ENCODE results near the gene CEP170B.

Gene CEP170B

DNA sequence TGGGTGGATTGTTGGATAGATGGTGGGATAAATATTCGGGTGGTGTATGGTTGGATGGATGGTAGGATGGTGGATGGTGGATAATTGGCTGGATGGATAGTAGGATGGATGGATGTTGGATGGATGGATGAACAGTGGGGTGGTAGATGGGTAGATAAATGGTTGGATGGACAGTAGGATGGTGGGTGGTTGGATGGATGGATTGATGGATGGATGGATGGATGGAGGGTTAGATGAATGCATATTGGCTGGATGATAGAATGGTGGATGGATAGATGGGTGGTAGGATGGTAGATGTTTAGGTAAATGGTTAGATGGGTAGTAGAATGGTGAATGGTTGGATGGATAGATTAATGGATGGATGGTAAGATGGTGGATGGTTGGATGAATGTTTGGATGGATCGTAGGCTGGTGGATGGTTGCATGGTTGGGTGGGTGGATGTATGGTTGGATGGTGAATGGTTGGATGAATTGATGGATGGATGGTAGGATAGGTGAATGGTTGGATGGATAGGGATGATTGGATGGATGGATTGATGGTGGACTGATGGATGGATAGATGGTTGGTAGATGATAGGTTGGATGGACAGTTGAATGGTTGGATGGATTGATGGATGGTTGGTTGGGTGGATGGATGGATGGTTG lies 40.6 kb upstream of the CEP170B start:
- Histone ChIP-seq H3K79me2 (ENCODE audit: control insufficient read depth, low read length) (no peaks in the 10 kb centered on the region), H4K20me1 (ENCODE audit: control insufficient read depth, insufficient read depth, low read depth, low read length) (no peaks in the 10 kb centered on the region), H3K4me2 (ENCODE audit: low read length) (no peak overlapping the region), H3K27ac (ENCODE audit: low read depth, low read length) (no peak overlapping the region), H3K4me3 (ENCODE audit: low read length) (no peak overlapping the region), H3K9me2 (replicated peaks; ENCODE audit: control insufficient read depth, low read length) (no peaks in the 10 kb centered on the region), H3K27me3 (ENCODE audit: control insufficient read depth, low read length) (no peaks in the 10 kb centered on the region), H3K4me1 (ENCODE audit: control insufficient read depth, low read length) (peaks cover 6% of the 10 kb centered on the region; the same call in 1 of the 2 replicates), H3K9me3 (ENCODE audit: control insufficient read depth, insufficient read depth, low read length) (peaks cover 4% of the 10 kb centered on the region; the same call in 1 of the 2 replicates), H3F3A (ENCODE audit: control insufficient read depth, insufficient read depth) (no peaks in the 10 kb centered on the region), H3K36me3 (ENCODE audit: control insufficient read depth, low read length) (no peaks in the 10 kb centered on the region)
- TF ChIP-seq EZH2phosphoT487 (IDR thresholded peaks at IDR 0.05; ENCODE audit: borderline replicate concordance, low read length): no peak
- TF ChIP-seq, protein P1, sequence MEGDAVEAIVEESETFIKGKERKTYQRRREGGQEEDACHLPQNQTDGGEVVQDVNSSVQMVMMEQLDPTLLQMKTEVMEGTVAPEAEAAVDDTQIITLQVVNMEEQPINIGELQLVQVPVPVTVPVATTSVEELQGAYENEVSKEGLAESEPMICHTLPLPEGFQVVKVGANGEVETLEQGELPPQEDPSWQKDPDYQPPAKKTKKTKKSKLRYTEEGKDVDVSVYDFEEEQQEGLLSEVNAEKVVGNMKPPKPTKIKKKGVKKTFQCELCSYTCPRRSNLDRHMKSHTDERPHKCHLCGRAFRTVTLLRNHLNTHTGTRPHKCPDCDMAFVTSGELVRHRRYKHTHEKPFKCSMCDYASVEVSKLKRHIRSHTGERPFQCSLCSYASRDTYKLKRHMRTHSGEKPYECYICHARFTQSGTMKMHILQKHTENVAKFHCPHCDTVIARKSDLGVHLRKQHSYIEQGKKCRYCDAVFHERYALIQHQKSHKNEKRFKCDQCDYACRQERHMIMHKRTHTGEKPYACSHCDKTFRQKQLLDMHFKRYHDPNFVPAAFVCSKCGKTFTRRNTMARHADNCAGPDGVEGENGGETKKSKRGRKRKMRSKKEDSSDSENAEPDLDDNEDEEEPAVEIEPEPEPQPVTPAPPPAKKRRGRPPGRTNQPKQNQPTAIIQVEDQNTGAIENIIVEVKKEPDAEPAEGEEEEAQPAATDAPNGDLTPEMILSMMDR (IDR thresholded peaks at IDR 0.05; ENCODE audit: low read depth, low read length, poor library complexity, severe bottlenecking): no peak

DNA sequence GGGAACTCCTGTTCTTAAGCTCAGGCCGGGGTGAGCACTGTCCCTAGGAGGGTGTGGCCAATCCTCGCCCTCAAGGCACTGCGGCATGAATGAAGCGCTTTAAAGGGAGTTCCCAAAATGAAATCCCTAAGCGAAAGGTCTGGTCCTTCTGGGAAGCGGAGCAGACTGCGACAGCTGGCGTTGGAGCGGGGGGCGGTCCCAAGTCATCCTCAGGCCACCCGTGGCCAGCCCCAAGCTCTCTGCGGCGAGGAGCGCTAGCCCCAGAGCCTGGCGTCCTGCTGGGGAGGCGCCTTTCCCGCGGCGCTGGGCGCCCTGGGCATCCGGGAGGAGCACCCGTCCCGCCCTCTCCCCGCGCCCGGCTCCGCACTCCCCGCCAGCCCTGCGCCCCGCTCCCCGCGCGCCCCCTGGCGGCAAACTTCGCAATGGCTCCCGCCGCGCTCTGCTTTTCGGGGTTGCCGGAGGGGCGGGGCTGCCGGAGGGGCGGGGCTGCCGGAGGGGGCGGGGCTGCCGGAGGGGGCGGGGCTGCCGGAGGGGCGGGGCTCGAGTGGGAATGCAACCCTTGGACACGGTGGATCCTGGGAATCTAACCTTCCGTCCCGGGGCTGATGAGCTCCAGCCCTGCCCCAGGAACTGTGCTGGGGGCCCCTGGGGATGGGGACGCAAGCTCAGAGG lies 38.7 kb upstream of the CEP170B start:
- no peaks in the 10 kb centered on the region for H3K36me3 ChIP-seq (ENCODE audit: control insufficient read depth, low read length)
- H3F3A ChIP-seq (ENCODE audit: control insufficient read depth, insufficient read depth): no peaks in the 10 kb centered on the region
- peak overlapping the region; percentile 62 for H3K4me2 ChIP-seq (ENCODE audit: low read length)
- H3K4me1 ChIP-seq (ENCODE audit: control insufficient read depth, low read length): peaks cover 3% of the 10 kb centered on the region; the same call in 1 of the 2 replicates
- no peaks in the 10 kb centered on the region for H4K20me1 ChIP-seq (ENCODE audit: control insufficient read depth, insufficient read depth, low read depth, low read length)
- no peaks in the 10 kb centered on the region for H3K79me2 ChIP-seq (ENCODE audit: control insufficient read depth, low read length)
- TF ChIP-seq, protein P1 (IDR thresholded peaks at IDR 0.05; ENCODE audit: low read depth, low read length, poor library complexity, severe bottlenecking): peak; percentile 60
- no peak for TF ChIP-seq EZH2phosphoT487 (IDR thresholded peaks at IDR 0.05; ENCODE audit: borderline replicate concordance, low read length)
- H3K9me2 ChIP-seq (replicated peaks; ENCODE audit: control insufficient read depth, low read length): no peaks in the 10 kb centered on the region
- peak overlapping the region; percentile 60 for H3K4me3 ChIP-seq (ENCODE audit: low read length)
- H3K27me3 ChIP-seq (ENCODE audit: control insufficient read depth, low read length): no peaks in the 10 kb centered on the region
- peaks cover 4% of the 10 kb centered on the region; the same call in 1 of the 2 replicates for H3K9me3 ChIP-seq (ENCODE audit: control insufficient read depth, insufficient read depth, low read length)
- H3K27ac ChIP-seq (ENCODE audit: low read depth, low read length): no peak overlapping the region

DNA sequence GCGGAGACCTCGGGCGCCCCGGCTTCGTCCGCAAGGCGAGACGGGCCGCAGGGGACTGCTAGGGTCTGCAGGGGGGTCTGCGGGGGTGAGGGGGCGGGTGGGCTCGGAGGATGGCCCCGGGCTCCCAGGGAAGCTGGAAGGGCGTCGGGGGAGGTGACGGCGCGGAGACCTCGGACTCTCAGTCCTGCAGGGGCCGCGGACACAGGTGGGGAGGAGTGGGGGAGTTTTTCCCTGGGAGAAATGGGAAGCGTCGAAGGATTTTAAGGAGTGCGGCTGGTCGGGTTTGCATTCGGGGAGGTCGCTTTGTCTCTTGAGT lies 38.2 kb upstream of the CEP170B start:
- Histone ChIP-seq H3K9me2 (replicated peaks; ENCODE audit: control insufficient read depth, low read length) (no peaks in the 10 kb centered on the region), H3K4me2 (ENCODE audit: low read length) (no peak overlapping the region), H3K4me3 (ENCODE audit: low read length) (no peak overlapping the region), H3K36me3 (ENCODE audit: control insufficient read depth, low read length) (no peaks in the 10 kb centered on the region), H3K79me2 (ENCODE audit: control insufficient read depth, low read length) (no peaks in the 10 kb centered on the region), H3K27ac (ENCODE audit: low read depth, low read length) (no peak overlapping the region), H4K20me1 (ENCODE audit: control insufficient read depth, insufficient read depth, low read depth, low read length) (no peaks in the 10 kb centered on the region), H3K27me3 (ENCODE audit: control insufficient read depth, low read length) (no peaks in the 10 kb centered on the region), H3K4me1 (ENCODE audit: control insufficient read depth, low read length) (peaks cover 3% of the 10 kb centered on the region; the same call in 1 of the 2 replicates), H3K9me3 (ENCODE audit: control insufficient read depth, insufficient read depth, low read length) (peaks cover 4% of the 10 kb centered on the region; the same call in 1 of the 2 replicates), H3F3A (ENCODE audit: control insufficient read depth, insufficient read depth) (no peaks in the 10 kb centered on the region)
- TF ChIP-seq, protein P1 (IDR thresholded peaks at IDR 0.05; ENCODE audit: low read depth, low read length, poor library complexity, severe bottlenecking): no peak
- no peak for TF ChIP-seq EZH2phosphoT487 (IDR thresholded peaks at IDR 0.05; ENCODE audit: borderline replicate concordance, low read length)
